Spleen (tissue), 7 donors: ENCODE results near the gene NT5DC4.

Source experiments
- CTCF ChIP-seq, 11 experiments: fragments of 200-600 bp in 7 of 11; fragments of 450-650 bp in 4 of 11; sonication (generic) in 4 of 11; IDR thresholded peaks in 8 of 11; conservative IDR thresholded peaks in 3 of 11; 1 replicate in 7 of 11; 2 replicates in 4 of 11; pipeline versions ENCODE4 v1.4.0 to v1.8.0; 2016 to 2021; ENCODE audit warnings: antibody characterized with exemption in 11 of 11, inconsistent platforms in 4 of 11, mild to moderate bottlenecking in 1 of 11
- POLR2A ChIP-seq, 3 donors: fragments of 450-650 bp; IDR thresholded peaks; one replicate each; pipeline ENCODE4 v1.5.1; 2017; ENCODE audit warnings: antibody characterized with exemption in 3 of 3, mild to moderate bottlenecking in 1 of 3
- donor health status: DM: no; HTN: no; CAD: no; lungs with moderate emphysema.
- donor health status: DM: no; HTN: no; CAD: no.
- donor health status: DM: no; HTN: no; CAD: no.

GRCh38 chr2:112694182-112694581, 26.6 kb upstream of the NT5DC4 start:
- TF ChIP-seq CTCF (IDR thresholded peaks at IDR 0.05 in 8 of 11, conservative IDR thresholded peaks at IDR 0.05 in 3 of 11) (no peak), POLR2A (IDR thresholded peaks at IDR 0.05) (no peak)
